NCI-H82 treated with DMSO at 0.1 percent for 48 hours (cell line): ENCODE results near the gene EPB41L2.

Source experiments
- DNase-seq: peaks from one replicate; lab custom pipeline; 2025; ENCODE audit not compliant: unreplicated experiment; lab: John Stamatoyannopoulos, UW

The EPB41L2 gene

GRCh38 chr6:130846501-130846900, 216.5 kb downstream of the EPB41L2 start:
- DNase-seq: no peak

GRCh38 chr6:130843575-130844320, 219.3 kb downstream of the EPB41L2 start:
- peak; percentile 25 for DNase-seq

GRCh38 chr6:130841128-130841728, 221.8 kb downstream of the EPB41L2 start:
- no peak for DNase-seq

- no peak for DNase-seq
These were observed 223.0 kb downstream of the EPB41L2 start for GRCh38 chr6:130840050-130840449.

GRCh38 chr6:130839379-130839778, 223.7 kb downstream of the EPB41L2 start:
- no peak for DNase-seq

GRCh38 chr6:130838951-130839350, 224.1 kb downstream of the EPB41L2 start:
- no peak for DNase-seq

GRCh38 chr6:130838250-130838860, 224.7 kb downstream of the EPB41L2 start:
- DNase-seq: no peak

GRCh38 chr6:130837067-130837466, 226.0 kb downstream of the EPB41L2 start:
- no peak for DNase-seq

GRCh38 chr6:130836055-130836640, 226.9 kb downstream of the EPB41L2 start:
- no peak for DNase-seq

- DNase-seq: no peak
These were observed 228.4 kb downstream of the EPB41L2 start for GRCh38 chr6:130834482-130835251.

GRCh38 chr6:130833569-130833968, 229.5 kb downstream of the EPB41L2 start:
- no peak for DNase-seq

GRCh38 chr6:130831607-130832006, 231.4 kb downstream of the EPB41L2 start:
- no peak for DNase-seq

GRCh38 chr6:130829333-130829910, 233.6 kb downstream of the EPB41L2 start:
- DNase-seq: no peak

- DNase-seq: no peak
These were observed 235.5 kb downstream of the EPB41L2 start, which contains the start of gene SMLR1 for GRCh38 chr6:130827247-130828149. SMLR1 (plus strand) TSS chr6:130827406; CDS start chr6:130827414, 8 bp downstream.

- DNase-seq: no peak
These were observed 236.4 kb downstream of the EPB41L2 start for GRCh38 chr6:130826442-130827246.

- DNase-seq: no peak
These were observed 237.1 kb downstream of the EPB41L2 start for GRCh38 chr6:130825772-130826441.

- DNase-seq: no peak
These were observed 237.9 kb downstream of the EPB41L2 start for GRCh38 chr6:130824978-130825694.

- DNase-seq: no peak
These were observed 240.3 kb downstream of the EPB41L2 start for GRCh38 chr6:130822736-130823135.
